Uterus (tissue), 2 donors: ENCODE results near the gene PACRG.

Source experiments
- CTCF ChIP-seq, 4 experiments: fragments of 200-600 bp in 2 of 4; fragments of 450-650 bp in 2 of 4; sonication (generic) in 2 of 4; IDR thresholded peaks; one replicate each; pipeline ENCODE4 v1.5.1; 2016 to 2019; ENCODE audit warnings: antibody characterized with exemption in 4 of 4, mild to moderate bottlenecking in 2 of 4, moderate library complexity in 1 of 4
- POLR2A ChIP-seq, 2 donors: fragments of 450-650 bp; IDR thresholded peaks; one replicate each; pipeline ENCODE4 v1.6.1; 2016; ENCODE audit warnings: antibody characterized with exemption in 2 of 2, mild to moderate bottlenecking in 1 of 2, moderate library complexity in 1 of 2

GRCh38 chr6:163173741-163174140 is 446.0 kb downstream of the PACRG start:
- no peak for TF ChIP-seq POLR2A (IDR thresholded peaks at IDR 0.05)
- TF ChIP-seq CTCF (IDR thresholded peaks at IDR 0.05) = no peak
